GM21723 (cell line): ENCODE results near the gene XKR7.

Experiments used
- ATAC-seq: cut with Tn5 transposase; IDR thresholded peaks from one replicate; pipeline ENCODE4 v1.9.1; 2021; ENCODE audit warnings: mild to moderate bottlenecking, moderate library complexity; ENCODE audit not compliant: unreplicated experiment

XKR7 gene

GRCh38 chr20:31943052-31943471, 24.9 kb upstream of the XKR7 start:
- ATAC-seq = no peak

GRCh38 chr20:31945319-31945718, 22.6 kb upstream of the XKR7 start:
- ATAC-seq = no peak

- ATAC-seq = no peak
Measured at GRCh38 chr20:31945785-31946184, 22.2 kb upstream of the XKR7 start.

GRCh38 chr20:31948008-31948407, 19.9 kb upstream of the XKR7 start:
- ATAC-seq = no peak

GRCh38 chr20:31949877-31950646, 17.9 kb upstream of the XKR7 start:
- no peak for ATAC-seq

- no peak for ATAC-seq
Measured at GRCh38 chr20:31951203-31951529, 16.8 kb upstream of the XKR7 start.

GRCh38 chr20:31951530-31952453, 16.2 kb upstream of the XKR7 start, which contains the start of gene PDRG1:
Gene PDRG1, minus strand, starts transcription at chr20:31952046. Its CDS starts 85 bp downstream, at chr20:31951961.
- peak; percentile 78 for ATAC-seq

GRCh38 chr20:31953556-31954148, 14.3 kb upstream of the XKR7 start:
- ATAC-seq = no peak

GRCh38 chr20:31954500-31954899, 13.5 kb upstream of the XKR7 start:
- ATAC-seq = no peak

- ATAC-seq = no peak
Measured at GRCh38 chr20:31956556-31957526, 11.1 kb upstream of the XKR7 start.

GRCh38 chr20:31962761-31963160, 5.2 kb upstream of the XKR7 start:
- ATAC-seq = no peak

- no peak for ATAC-seq
Measured at GRCh38 chr20:31963889-31964288, 4.1 kb upstream of the XKR7 start.

- ATAC-seq = no peak
Measured at GRCh38 chr20:31966991-31967655, 828 bp upstream of the XKR7 start.

- ATAC-seq = no peak
Measured at GRCh38 chr20:31968291-31969126, 558 bp downstream of the XKR7 start.

GRCh38 chr20:31969991-31970390, 2.0 kb downstream of the XKR7 start:
- no peak for ATAC-seq

- no peak for ATAC-seq
Measured at GRCh38 chr20:31972471-31973021, 4.6 kb downstream of the XKR7 start.

- no peak for ATAC-seq
Measured at GRCh38 chr20:31974296-31974695, 6.3 kb downstream of the XKR7 start.

- ATAC-seq = no peak
Measured at GRCh38 chr20:31974951-31975487, 7.1 kb downstream of the XKR7 start.
